ENCODE data around the gene GRIA3. TPM values are rescaled to one million over a fixed set of nuclear protein-coding genes. Genes with fewer than 3 reads are reported as not detected.

Gene GRIA3
- total RNA-seq, 1 donor from 2014 or later, result 4.4 TPM

DNA sequence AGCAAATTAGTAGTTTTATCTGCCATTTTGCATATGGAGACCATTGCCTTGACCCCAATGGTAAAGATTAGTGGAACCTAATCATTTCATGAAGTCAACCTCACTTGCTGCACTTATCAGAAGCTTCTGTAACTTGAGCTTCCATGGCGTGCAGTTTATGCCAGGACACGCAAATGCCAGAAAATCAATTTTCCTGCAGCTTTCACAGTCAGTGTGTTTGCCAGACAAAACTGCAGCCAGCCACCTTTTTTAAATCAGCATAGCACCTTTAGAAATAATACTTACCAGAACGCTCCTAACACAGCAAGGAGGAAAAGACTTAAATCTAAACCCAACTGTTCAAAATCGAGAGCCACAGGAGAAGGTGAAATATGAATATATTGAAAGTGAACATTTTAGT is 265.3 kb downstream of the GRIA3 start:
- H3K36me3 ChIP-seq, result no peaks in the 10 kb centered on the region
- no peak overlapping the region for H3K27ac ChIP-seq
- DNase-seq (ENCODE audit: extremely low spot score in 2 of 2), result no peak
- intact Hi-C loops (cut with DNase I), result no loop called here
- TF ChIP-seq POLR2A (IDR thresholded peaks at IDR 0.05) (no peak), POLR2AphosphoS5 (IDR thresholded peaks at IDR 0.05; ENCODE audit: insufficient read depth in 1 of 2, low read depth in 1 of 2) (no peak)
- TF ChIP-seq, protein P1, sequence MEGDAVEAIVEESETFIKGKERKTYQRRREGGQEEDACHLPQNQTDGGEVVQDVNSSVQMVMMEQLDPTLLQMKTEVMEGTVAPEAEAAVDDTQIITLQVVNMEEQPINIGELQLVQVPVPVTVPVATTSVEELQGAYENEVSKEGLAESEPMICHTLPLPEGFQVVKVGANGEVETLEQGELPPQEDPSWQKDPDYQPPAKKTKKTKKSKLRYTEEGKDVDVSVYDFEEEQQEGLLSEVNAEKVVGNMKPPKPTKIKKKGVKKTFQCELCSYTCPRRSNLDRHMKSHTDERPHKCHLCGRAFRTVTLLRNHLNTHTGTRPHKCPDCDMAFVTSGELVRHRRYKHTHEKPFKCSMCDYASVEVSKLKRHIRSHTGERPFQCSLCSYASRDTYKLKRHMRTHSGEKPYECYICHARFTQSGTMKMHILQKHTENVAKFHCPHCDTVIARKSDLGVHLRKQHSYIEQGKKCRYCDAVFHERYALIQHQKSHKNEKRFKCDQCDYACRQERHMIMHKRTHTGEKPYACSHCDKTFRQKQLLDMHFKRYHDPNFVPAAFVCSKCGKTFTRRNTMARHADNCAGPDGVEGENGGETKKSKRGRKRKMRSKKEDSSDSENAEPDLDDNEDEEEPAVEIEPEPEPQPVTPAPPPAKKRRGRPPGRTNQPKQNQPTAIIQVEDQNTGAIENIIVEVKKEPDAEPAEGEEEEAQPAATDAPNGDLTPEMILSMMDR (IDR thresholded peaks at IDR 0.05), result no peak
- no peaks in the 10 kb centered on the region for H3K27me3 ChIP-seq
- no peaks in the 10 kb centered on the region for H3K4me1 ChIP-seq
- no peaks in the 10 kb centered on the region for H3K9me3 ChIP-seq
- H3K4me3 ChIP-seq, result no peak overlapping the region

DNA sequence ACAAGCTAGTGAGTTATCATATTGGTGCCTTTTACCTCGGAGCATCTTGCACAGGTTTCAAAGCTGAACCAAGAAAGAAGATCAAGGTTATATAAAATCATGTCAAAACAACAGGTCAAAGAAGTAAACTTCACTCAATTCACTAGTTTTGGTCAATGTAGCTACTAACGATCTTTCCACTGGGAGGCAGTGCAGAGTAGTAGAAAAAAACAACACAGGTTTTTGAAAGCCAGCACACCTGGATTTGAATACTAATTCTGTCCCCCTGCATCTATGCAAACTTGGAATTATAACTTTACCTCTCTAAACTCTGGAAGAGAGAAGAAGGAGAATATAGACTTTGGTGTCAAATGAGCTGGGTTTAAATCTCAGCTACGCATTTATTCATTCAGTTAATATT is 266.1 kb downstream of the GRIA3 start:
- H3K27ac ChIP-seq, result no peak overlapping the region
- H3K9me3 ChIP-seq, result no peaks in the 10 kb centered on the region
- DNase-seq (ENCODE audit: extremely low spot score in 2 of 2), result no peak
- no peaks in the 10 kb centered on the region for H3K4me1 ChIP-seq
- no peaks in the 10 kb centered on the region for H3K36me3 ChIP-seq
- H3K27me3 ChIP-seq, result no peaks in the 10 kb centered on the region
- no peak overlapping the region for H3K4me3 ChIP-seq
- intact Hi-C loops (cut with DNase I), result no loop called here
- no peak for TF ChIP-seq POLR2A (IDR thresholded peaks at IDR 0.05)
- no peak for TF ChIP-seq POLR2AphosphoS5 (IDR thresholded peaks at IDR 0.05; ENCODE audit: insufficient read depth in 1 of 2, low read depth in 1 of 2)
- TF ChIP-seq, protein P1 (IDR thresholded peaks at IDR 0.05), result no peak

DNA sequence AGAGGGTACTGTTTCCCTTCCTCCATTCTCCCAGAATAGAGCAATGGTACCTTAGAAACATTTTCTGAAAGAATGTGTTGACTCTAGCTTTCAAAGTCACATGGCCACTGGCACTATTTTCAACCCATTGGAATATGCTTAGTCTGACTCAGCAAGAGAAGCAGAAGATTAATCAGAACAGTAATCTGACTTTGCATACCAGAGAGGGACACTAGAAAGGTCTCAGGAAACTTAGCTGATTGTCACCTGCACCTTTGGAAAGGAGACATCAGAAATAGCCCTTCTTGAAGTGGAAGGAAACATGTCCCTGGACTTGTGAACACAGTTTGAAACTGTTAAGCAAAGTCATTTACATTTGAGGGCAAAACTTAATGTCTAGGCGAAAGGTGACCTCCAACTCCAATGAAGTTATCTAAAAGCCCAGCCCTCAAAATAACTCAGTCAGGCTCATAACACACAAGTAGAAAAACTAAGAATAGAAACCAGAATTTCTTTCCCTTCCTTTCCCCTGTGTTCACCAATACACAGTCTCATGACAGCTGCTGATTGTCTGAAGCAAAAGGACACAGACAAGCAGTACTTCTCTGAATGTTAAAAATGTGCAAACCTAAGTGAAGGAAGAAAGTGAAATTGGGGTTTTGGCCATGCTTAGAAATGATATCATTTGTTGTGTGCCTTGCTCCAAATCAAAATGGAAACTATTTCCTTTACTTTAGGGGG is 270.8 kb downstream of the GRIA3 start:
- no peaks in the 10 kb centered on the region for H3K4me1 ChIP-seq
- no peaks in the 10 kb centered on the region for H3K36me3 ChIP-seq
- H3K9me3 ChIP-seq, result no peaks in the 10 kb centered on the region
- H3K27ac ChIP-seq, result no peak overlapping the region
- no peak for DNase-seq (ENCODE audit: extremely low spot score in 2 of 2)
- H3K4me3 ChIP-seq, result no peak overlapping the region
- H3K27me3 ChIP-seq, result no peaks in the 10 kb centered on the region
- intact Hi-C loops (cut with DNase I), result no loop called here
- no peak for TF ChIP-seq POLR2AphosphoS5 (IDR thresholded peaks at IDR 0.05; ENCODE audit: insufficient read depth in 1 of 2, low read depth in 1 of 2)
- TF ChIP-seq, protein P1 (IDR thresholded peaks at IDR 0.05), result no peak
- no peak for TF ChIP-seq POLR2A (IDR thresholded peaks at IDR 0.05)

DNA sequence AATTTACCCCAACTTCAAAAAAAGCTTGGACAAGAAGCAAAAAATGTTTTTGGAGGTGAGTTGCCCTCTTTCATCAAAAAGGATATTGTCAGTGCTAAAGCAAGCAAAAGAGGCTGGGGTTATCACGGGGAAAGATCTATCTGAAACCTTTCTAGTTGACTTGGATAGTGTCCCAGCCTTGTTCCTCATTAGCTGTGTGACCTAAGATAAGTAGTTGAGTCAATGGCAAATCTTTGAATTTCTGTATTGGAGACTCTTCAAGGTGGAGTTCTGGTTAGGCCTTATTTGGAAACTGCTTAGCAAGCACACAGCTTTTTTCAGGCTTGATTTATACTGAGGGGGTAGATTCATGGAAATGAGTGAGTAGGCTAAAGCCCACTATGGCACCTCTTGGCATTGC is 271.6 kb downstream of the GRIA3 start:
- TF ChIP-seq POLR2A (IDR thresholded peaks at IDR 0.05), result no peak
- TF ChIP-seq POLR2AphosphoS5 (IDR thresholded peaks at IDR 0.05; ENCODE audit: insufficient read depth in 1 of 2, low read depth in 1 of 2), result no peak
- Histone ChIP-seq H3K4me3 (no peak overlapping the region), H3K27me3 (no peaks in the 10 kb centered on the region), H3K27ac (no peak overlapping the region), H3K36me3 (no peaks in the 10 kb centered on the region), H3K9me3 (no peaks in the 10 kb centered on the region), H3K4me1 (no peaks in the 10 kb centered on the region)
- DNase-seq (ENCODE audit: extremely low spot score in 2 of 2), result no peak
- intact Hi-C loops (cut with DNase I), result no loop called here

DNA sequence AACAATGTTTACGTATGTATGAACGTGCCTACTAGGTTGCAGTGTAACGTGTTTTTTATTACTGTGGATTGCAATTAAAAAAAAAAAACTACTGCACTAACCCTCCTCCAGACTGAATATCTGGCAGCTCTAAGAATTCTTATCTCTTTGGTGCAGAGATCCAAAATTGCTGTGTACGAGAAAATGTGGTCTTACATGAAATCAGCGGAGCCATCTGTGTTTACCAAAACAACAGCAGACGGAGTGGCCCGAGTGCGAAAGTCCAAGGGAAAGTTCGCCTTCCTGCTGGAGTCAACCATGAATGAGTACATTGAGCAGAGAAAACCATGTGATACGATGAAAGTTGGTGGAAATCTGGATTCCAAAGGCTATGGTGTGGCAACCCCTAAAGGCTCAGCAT is 280.6 kb downstream of the GRIA3 start:
- no peaks in the 10 kb centered on the region for H3K36me3 ChIP-seq
- no peak overlapping the region for H3K4me3 ChIP-seq
- intact Hi-C loops (cut with DNase I), result no loop called here
- no peaks in the 10 kb centered on the region for H3K4me1 ChIP-seq
- H3K9me3 ChIP-seq, result no peaks in the 10 kb centered on the region
- no peak for DNase-seq (ENCODE audit: extremely low spot score in 2 of 2)
- no peak for TF ChIP-seq POLR2A (IDR thresholded peaks at IDR 0.05)
- TF ChIP-seq POLR2AphosphoS5 (IDR thresholded peaks at IDR 0.05; ENCODE audit: insufficient read depth in 1 of 2, low read depth in 1 of 2), result no peak
- TF ChIP-seq, protein P1 (IDR thresholded peaks at IDR 0.05), result no peak
- no peaks in the 10 kb centered on the region for H3K27me3 ChIP-seq
- H3K27ac ChIP-seq, result no peak overlapping the region
